BE2C (cell line): ENCODE results near the gene FOXN3.
"Not testable (repeated sequence)": the region's sequence is repeated elsewhere in the genome, so short reads cannot be mapped to it uniquely, and the experiment has no call there.

ENCODE experiments used
- DNase-seq: peaks from one replicate; pipeline ENCODE4 v3.0.0-alpha.2; 2020
- H3K27me3 ChIP-seq: fragments of 250-450 bp; sonication (Bioruptor Pico); 2 replicates; pipeline ENCODE4 v1.5.1; 2020; ENCODE audit warnings: mild to moderate bottlenecking
- H3K36me3 ChIP-seq: fragments of 250-450 bp; sonication (Bioruptor Pico); 2 replicates; pipeline ENCODE4 v1.5.1; 2020; ENCODE audit warnings: mild to moderate bottlenecking
- H3K4me1 ChIP-seq: fragments of 250-450 bp; sonication (Bioruptor Pico); 2 replicates; pipeline ENCODE4 v1.5.1; 2020
- H3K4me3 ChIP-seq: 2 replicates; pipeline ENCODE4 v1.5.1; 2011; ENCODE audit warnings: low read depth, low read length
- H3K9me3 ChIP-seq: fragments of 250-450 bp; sonication (Bioruptor Pico); 2 replicates; pipeline ENCODE4 v1.5.1; 2020
- TF ChIP-seq, protein P1 (sequence below): IDR thresholded peaks from 2 replicates; pipeline ENCODE4 v1.5.1; 2012; ENCODE audit warnings: mild to moderate bottlenecking, low read depth, low read length

FOXN3 gene

DNA sequence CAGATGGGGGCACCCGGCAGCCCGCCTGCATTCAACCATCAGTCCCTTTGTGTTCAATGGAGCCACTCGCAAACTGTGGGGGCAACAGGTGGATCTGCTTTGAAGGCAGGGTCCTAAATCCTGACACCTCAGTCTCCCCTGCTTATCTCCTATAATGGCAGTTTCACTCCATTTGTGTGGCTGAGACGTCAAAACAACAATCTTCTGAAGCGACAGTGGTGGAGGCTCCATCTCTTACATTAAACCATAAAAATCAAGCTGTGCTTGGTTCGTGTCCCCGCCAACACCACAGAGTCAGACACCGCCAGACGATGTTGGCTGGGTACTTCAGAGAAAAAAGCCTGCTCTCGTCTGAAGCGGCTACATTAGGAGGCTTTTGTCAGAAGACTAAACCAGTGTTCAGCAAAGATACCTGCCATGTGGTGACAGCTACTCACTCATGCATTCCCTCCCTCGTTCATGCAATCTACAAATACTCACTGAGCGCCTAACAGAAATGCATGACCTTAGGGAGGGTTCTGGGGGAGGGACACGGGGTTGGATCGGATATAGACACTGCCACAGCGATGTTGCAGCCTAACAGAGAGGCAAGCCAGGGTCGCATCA is 253.9 kb downstream of the FOXN3 start:
- Histone ChIP-seq H3K4me1 (no peaks in the 10 kb centered on the region), H3K9me3 (no peaks in the 10 kb centered on the region), H3K36me3 (peaks cover 4% of the 10 kb centered on the region), H3K4me3 (no peak overlapping the region), H3K27me3 (no peaks in the 10 kb centered on the region)
- TF ChIP-seq, protein P1, sequence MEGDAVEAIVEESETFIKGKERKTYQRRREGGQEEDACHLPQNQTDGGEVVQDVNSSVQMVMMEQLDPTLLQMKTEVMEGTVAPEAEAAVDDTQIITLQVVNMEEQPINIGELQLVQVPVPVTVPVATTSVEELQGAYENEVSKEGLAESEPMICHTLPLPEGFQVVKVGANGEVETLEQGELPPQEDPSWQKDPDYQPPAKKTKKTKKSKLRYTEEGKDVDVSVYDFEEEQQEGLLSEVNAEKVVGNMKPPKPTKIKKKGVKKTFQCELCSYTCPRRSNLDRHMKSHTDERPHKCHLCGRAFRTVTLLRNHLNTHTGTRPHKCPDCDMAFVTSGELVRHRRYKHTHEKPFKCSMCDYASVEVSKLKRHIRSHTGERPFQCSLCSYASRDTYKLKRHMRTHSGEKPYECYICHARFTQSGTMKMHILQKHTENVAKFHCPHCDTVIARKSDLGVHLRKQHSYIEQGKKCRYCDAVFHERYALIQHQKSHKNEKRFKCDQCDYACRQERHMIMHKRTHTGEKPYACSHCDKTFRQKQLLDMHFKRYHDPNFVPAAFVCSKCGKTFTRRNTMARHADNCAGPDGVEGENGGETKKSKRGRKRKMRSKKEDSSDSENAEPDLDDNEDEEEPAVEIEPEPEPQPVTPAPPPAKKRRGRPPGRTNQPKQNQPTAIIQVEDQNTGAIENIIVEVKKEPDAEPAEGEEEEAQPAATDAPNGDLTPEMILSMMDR: no peak
- DNase-seq: no peak

DNA sequence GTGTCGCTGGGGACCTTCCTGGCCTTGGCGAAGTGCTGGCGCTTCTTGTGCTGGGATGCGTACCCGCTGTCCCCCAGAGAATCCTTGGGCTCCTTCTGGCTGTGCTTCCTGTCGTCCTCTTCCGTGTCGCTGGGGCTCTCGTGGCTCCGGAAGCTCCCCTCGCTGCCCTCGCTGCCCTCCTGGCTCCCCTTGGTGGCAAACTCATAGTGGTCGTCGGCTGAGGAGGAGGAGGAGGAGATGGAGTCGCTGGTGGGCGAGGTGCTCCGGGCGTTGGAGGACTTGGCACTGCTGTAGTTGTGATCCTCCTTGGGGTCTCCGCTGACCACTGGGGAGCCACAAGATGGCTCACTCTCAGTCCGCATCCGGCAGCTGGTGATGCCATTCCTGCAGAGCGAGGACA is 254.4 kb downstream of the FOXN3 start:
- Histone ChIP-seq H3K9me3 (no peaks in the 10 kb centered on the region), H3K4me1 (no peaks in the 10 kb centered on the region), H3K27me3 (no peaks in the 10 kb centered on the region), H3K4me3 (no peak overlapping the region), H3K36me3 (peaks cover 4% of the 10 kb centered on the region)
- no peak for DNase-seq
- TF ChIP-seq, protein P1: no peak

DNA sequence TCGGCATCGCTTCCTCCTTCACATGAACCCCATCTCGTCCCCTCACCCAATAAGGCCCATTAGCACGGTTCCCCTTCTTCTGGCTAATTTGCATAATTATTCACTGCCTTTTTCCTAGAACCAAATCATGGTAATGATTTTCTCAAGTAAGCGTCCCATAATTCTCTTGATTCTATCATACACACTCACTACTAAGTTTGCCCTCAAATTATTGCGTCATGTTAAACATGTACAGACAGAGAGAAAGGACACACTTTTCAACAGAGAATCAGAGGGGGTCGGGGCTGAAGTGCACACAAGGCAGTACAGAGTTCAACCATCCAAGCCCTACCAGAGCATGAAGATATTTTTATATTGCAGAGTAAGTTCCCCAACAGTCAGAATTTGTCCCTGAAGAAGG is 256.6 kb downstream of the FOXN3 start:
- TF ChIP-seq, protein P1: no peak
- Histone ChIP-seq H3K4me3 (no peak overlapping the region), H3K27me3 (no peaks in the 10 kb centered on the region), H3K4me1 (no peaks in the 10 kb centered on the region), H3K9me3 (no peaks in the 10 kb centered on the region), H3K36me3 (peaks cover 4% of the 10 kb centered on the region)
- DNase-seq: no peak

DNA sequence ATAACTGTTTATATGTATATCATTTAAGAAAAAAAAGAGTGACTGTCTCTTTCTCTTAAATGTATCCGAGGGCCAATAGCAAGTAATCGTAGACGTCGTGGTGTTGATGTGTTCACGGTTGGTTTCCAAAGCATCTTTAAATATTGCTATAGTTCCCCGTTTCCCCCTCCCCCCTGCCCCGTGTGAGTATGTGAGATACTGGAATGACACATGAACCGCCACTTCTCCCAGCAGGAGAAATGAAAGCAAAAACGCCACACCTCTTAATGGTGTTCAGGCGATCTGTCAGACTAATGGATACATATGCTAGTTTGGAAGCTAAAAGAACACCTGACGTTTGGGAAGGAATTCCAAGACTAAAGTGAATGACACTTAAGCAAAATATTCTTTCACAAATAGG is 258.3 kb downstream of the FOXN3 start:
- no peak for DNase-seq
- TF ChIP-seq, protein P1: no peak
- peaks cover 4% of the 10 kb centered on the region for H3K36me3 ChIP-seq
- no peaks in the 10 kb centered on the region for H3K4me1 ChIP-seq
- no peaks in the 10 kb centered on the region for H3K27me3 ChIP-seq
- H3K4me3 ChIP-seq: no peak overlapping the region
- no peaks in the 10 kb centered on the region for H3K9me3 ChIP-seq

DNA sequence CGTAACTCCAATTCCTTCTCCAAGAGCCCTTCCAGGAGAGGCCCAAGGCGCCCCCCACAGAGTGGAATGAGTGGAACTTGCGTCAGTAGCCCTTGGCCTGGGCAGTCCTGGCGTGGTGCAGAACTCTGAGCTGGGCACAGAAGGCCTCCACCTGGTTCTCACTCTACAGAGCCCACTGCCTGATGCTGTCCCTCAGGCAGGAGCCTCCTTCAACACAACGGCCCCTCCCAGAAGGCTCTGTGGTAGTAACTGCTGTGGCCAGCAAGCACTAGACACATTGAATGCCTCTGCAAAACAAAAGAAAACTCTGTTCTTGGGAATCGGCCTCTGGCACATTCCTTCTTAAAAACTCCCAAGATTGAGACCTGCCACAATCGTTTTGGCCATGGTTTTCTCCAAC is 258.9 kb downstream of the FOXN3 start:
- H3K27me3 ChIP-seq, H3K4me1 ChIP-seq, H3K4me3 ChIP-seq, DNase-seq, H3K36me3 ChIP-seq, H3K9me3 ChIP-seq: not testable (repeated sequence)

DNA sequence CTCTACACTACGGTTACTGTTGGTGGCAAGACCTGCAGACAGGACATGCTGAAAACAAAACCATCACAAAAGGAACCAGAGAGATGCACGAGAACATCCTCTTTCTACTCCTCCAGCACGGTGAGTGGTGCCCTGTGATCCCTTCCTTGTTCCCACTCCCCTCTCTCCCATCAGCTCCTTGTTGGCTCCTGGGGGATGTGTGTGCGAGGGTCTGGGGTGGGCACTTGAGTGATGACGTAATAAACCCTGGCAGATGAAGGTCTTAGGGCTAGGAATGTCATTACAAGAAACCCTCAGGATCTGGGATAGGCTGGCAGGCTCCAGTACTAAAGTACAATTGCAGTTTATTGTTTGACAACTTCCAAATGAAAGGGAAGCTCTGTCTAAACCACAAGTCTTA is 261.5 kb downstream of the FOXN3 start:
- Histone ChIP-seq H3K36me3 (no peaks in the 10 kb centered on the region), H3K4me3 (no peak overlapping the region), H3K4me1 (no peaks in the 10 kb centered on the region), H3K27me3 (no peaks in the 10 kb centered on the region), H3K9me3 (no peaks in the 10 kb centered on the region)
- TF ChIP-seq, protein P1: no peak
- DNase-seq: no peak

DNA sequence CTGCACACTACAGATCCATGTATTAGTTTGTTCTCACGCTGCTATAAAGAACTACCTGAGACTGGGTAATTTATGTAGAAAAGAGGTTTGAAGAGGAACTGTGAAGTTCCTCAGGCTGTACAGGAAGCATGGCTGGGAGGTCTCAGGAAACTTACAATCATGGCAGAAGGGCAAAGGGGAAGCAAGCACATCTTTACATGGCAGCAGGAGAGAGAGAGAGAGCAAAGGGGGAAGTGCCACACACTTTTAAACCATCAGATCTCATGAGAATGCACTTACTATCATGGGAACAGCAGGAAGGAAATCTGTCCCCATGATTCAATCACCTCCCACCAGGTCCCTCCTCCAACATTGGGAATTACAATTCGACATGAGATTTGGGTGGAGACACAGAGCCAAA is 265.3 kb downstream of the FOXN3 start:
- not testable (repeated sequence) for DNase-seq, H3K36me3 ChIP-seq, H3K27me3 ChIP-seq, H3K9me3 ChIP-seq, H3K4me1 ChIP-seq, H3K4me3 ChIP-seq
